ENCODE data around the gene NFATC1.

DNA sequence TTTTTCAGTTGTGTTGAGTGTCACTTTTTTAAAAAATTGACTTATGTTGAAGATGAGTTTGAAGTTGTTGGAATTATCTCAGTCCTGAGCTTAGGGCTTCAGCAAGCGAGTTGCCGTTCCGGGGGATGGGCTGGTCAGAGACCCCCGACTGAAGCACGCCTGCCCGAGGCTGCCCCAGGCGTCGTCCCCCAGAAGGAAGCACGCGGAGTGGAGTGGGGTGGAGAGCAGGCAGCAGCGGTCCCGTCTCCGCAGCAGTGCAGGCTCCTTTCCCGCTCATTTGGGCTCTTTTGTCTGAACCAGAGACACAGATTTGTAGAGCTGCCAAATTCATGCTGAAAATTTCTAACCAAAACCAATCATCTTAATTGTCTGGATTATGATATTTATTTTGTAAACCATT is 33.7 kb downstream of the NFATC1 start:
- TF ChIP-seq ZNF274 (IDR thresholded peaks at IDR 0.05; ENCODE audit: low read depth, low read length): no peak
- no peak for TF ChIP-seq YY1 (IDR thresholded peaks at IDR 0.05; ENCODE audit: insufficient read depth, insufficient read length)

Measured in NT2/D1 (cell line).